ENCODE data around the gene KANSL1L.

DNA sequence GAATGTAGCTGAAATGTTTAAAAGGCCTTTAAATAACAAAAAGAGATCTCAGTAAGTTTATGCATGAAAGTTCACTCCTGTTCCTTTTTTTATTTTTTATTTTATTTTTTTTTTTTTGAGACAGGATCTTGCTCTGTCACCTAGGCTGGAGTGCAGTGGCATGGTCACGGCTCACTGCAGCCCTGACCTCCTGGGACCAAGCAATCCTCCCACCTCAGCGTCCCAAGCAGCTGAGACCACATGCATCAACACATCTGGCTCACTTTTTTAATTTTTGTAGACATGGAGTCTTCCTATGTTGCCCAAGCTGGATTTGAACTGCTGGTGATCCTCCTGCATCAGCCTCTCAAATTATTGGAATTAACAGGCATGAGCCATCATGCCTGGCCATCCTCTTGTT, 84.3 kb downstream of the KANSL1L start:
- TF ChIP-seq, protein P1, sequence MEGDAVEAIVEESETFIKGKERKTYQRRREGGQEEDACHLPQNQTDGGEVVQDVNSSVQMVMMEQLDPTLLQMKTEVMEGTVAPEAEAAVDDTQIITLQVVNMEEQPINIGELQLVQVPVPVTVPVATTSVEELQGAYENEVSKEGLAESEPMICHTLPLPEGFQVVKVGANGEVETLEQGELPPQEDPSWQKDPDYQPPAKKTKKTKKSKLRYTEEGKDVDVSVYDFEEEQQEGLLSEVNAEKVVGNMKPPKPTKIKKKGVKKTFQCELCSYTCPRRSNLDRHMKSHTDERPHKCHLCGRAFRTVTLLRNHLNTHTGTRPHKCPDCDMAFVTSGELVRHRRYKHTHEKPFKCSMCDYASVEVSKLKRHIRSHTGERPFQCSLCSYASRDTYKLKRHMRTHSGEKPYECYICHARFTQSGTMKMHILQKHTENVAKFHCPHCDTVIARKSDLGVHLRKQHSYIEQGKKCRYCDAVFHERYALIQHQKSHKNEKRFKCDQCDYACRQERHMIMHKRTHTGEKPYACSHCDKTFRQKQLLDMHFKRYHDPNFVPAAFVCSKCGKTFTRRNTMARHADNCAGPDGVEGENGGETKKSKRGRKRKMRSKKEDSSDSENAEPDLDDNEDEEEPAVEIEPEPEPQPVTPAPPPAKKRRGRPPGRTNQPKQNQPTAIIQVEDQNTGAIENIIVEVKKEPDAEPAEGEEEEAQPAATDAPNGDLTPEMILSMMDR (optimal IDR thresholded peaks at IDR 0.05 in 1 of 3, IDR thresholded peaks at IDR 0.05 in 1 of 3, conservative IDR thresholded peaks at IDR 0.05 in 1 of 3; ENCODE audit: extremely low read depth in 1 of 3, insufficient read depth in 2 of 3, low read length in 3 of 3): no peak
- TF ChIP-seq EZH2 (IDR thresholded peaks at IDR 0.05; ENCODE audit: low read length): no peak

Measured in keratinocyte (primary cell).